Bronchial epithelial cell (primary cell): ENCODE results near the gene SPINT2. TPM values are rescaled to one million over a fixed set of nuclear protein-coding genes. Genes with fewer than 3 reads are reported as not detected.
"Not testable (repeated sequence)": the region's sequence is repeated elsewhere in the genome, so short reads cannot be mapped to it uniquely, and the experiment has no call there.

Experiments used
- DNase-seq: peaks from one replicate; pipeline ENCODE4 v3.0.0-alpha.2; 2010; ENCODE audit warnings: low read depth
- FAIRE-seq: peaks from 2 replicates; lab custom pipeline; 2011; peaks lifted over from hg19 to GRCh38; lab: Jason Lieb, UNC
- H3K27me3 ChIP-seq: 2 replicates; pipeline ENCODE4 v1.5.1; 2011; ENCODE audit warnings: low read length; ENCODE audit not compliant: control insufficient read depth, insufficient read depth
- H3K36me3 ChIP-seq: 2 replicates; pipeline ENCODE4 v1.5.1; 2011; ENCODE audit warnings: low read length; ENCODE audit not compliant: control insufficient read depth, insufficient read depth
- H3K4me3 ChIP-seq: 2 replicates; pipeline ENCODE4 v1.5.1; 2011; ENCODE audit warnings: mild to moderate bottlenecking, low read depth, low read length, control low read depth
- CTCF ChIP-seq: IDR thresholded peaks from 2 replicates; pipeline ENCODE4 v1.5.1; 2011; ENCODE audit warnings: mild to moderate bottlenecking, moderate library complexity, low read length, control low read depth, inconsistent platforms; ENCODE audit not compliant: insufficient read depth, severe bottlenecking
- total RNA-seq: library from RNA; depleted of rRNA; stranded (reverse); fragments of >200 nt; gene quantifications from 2 replicates; pipeline ENCODE4 v1.2.1, GENCODE V29; 2014

SPINT2 gene
- total RNA-seq, 1 donor from 2014 or later: 1,057 TPM

GRCh38 chr19:38336638-38337359, 72.4 kb downstream of the SPINT2 start:
- no peak for FAIRE-seq
- TF ChIP-seq CTCF: no peak

GRCh38 chr19:38337360-38337653, 72.9 kb downstream of the SPINT2 start:
- no peak for TF ChIP-seq CTCF
- Histone ChIP-seq H3K4me3 (peak overlapping the region; percentile 92), H3K36me3 (peaks cover 6% of the 10 kb centered on the region), H3K27me3 (no peaks in the 10 kb centered on the region)
- FAIRE-seq: no peak
- DNase-seq: no peak

More at GRCh38 chr19:38336638-38337359, 72.4 kb downstream of the SPINT2 start:
- peak overlapping the region; percentile 92 for H3K4me3 ChIP-seq
- no peaks in the 10 kb centered on the region for H3K27me3 ChIP-seq
- peak; percentile 90 for DNase-seq
- peaks cover 6% of the 10 kb centered on the region for H3K36me3 ChIP-seq

- DNase-seq, H3K4me3 ChIP-seq, H3K36me3 ChIP-seq, H3K27me3 ChIP-seq, FAIRE-seq: not testable (repeated sequence)
Measured at GRCh38 chr19:38339011-38339410, 74.6 kb downstream of the SPINT2 start.

GRCh38 chr19:38340927-38341326, 76.6 kb downstream of the SPINT2 start:
- Histone ChIP-seq H3K4me3 (no peak overlapping the region), H3K27me3 (no peaks in the 10 kb centered on the region), H3K36me3 (peaks cover 6% of the 10 kb centered on the region)
- FAIRE-seq (no peak), DNase-seq (no peak)
- TF ChIP-seq CTCF: no peak

Other genes with a start within 250 kb of the SPINT2 start
- gene DPF1, start 40.4 kb upstream of the SPINT2 start, total RNA-seq: 0.13 TPM in 1 of 2 replicates, not detected in the other
- gene PPP1R14A, start 8.2 kb upstream of the SPINT2 start, total RNA-seq: 0.38 and 1.6 TPM in 2 replicates
- 266 and 612 TPM in 2 replicates for gene C19orf33, start 39.7 kb downstream of the SPINT2 start, total RNA-seq
- 30.0 and 51.5 TPM in 2 replicates for gene YIF1B, start 51.4 kb downstream of the SPINT2 start, total RNA-seq
- gene KCNK6, start 55.3 kb downstream of the SPINT2 start, total RNA-seq: 19.0 and 27.8 TPM in 2 replicates
- gene CATSPERG, start 71.3 kb downstream of the SPINT2 start, total RNA-seq: 3.5 and 5.0 TPM in 2 replicates
- gene PSMD8, start 110.0 kb downstream of the SPINT2 start, total RNA-seq: 209 and 260 TPM in 2 replicates
- gene GGN, start 123.5 kb downstream of the SPINT2 start, total RNA-seq: under 0.01 and 0.13 TPM in 2 replicates
- gene SPRED3, start 124.1 kb downstream of the SPINT2 start, total RNA-seq: 0.13 and 0.26 TPM in 2 replicates
- 15.0 and 15.6 TPM in 2 replicates for gene FAM98C, start 138.5 kb downstream of the SPINT2 start, total RNA-seq
- gene RASGRP4, start 161.6 kb downstream of the SPINT2 start, total RNA-seq: not detected in 2 replicates
- 4.5 and 7.4 TPM in 2 replicates for gene RYR1, start 169.1 kb downstream of the SPINT2 start, total RNA-seq